ENCODE data around the gene KDELR1. TPM values are rescaled to one million over a fixed set of nuclear protein-coding genes. Genes with fewer than 3 reads are reported as not detected.

KDELR1 gene
- total and polyA plus RNA-seq, 3 donors from 2014 or later = 149 to 187 (median 155) TPM

GRCh38 chr19:48350856-48351255 lies 40.5 kb downstream of the KDELR1 start:
- TF ChIP-seq POLR2A (IDR thresholded peaks at IDR 0.05) (no peak), CTCF (IDR thresholded peaks at IDR 0.05) (no peak)
- Histone ChIP-seq H3K4me1 (peaks cover 32% of the 10 kb centered on the region), H3K4me3 (no peak overlapping the region), H3K27ac (no peak overlapping the region), H3K27me3 (no peaks in the 10 kb centered on the region), H3K9me3 (no peaks in the 10 kb centered on the region), H3K36me3 (ENCODE audit: low read depth, missing control alignments) (no peaks in the 10 kb centered on the region)
- no peak for DNase-seq
- intact Hi-C loops (cut with DNase I; ENCODE audit: low total_unique reads) = no loop called here
- whole genome bisulfite sequencing, 2 donors = 96 to 97% methylated on average over 5 of the region's 5 CpGs

GRCh38 chr19:48348737-48349136 lies 42.6 kb downstream of the KDELR1 start:
- WGBS, 2 donors = 83 to 96% methylated on average over 5 to 7 of the region's 7 CpGs
- intact Hi-C loops (cut with DNase I; ENCODE audit: low total_unique reads) = no loop called here
- DNase-seq = no peak

GRCh38 chr19:48348045-48348444 lies 43.3 kb downstream of the KDELR1 start:
- no peaks in the 10 kb centered on the region for H3K27me3 ChIP-seq
- no peaks in the 10 kb centered on the region for H3K9me3 ChIP-seq
- TF ChIP-seq CTCF (IDR thresholded peaks at IDR 0.05) (no peak), POLR2A (IDR thresholded peaks at IDR 0.05) (no peak)
- peak; percentile 84 for DNase-seq
- no peaks in the 10 kb centered on the region for H3K36me3 ChIP-seq (ENCODE audit: low read depth, missing control alignments)
- intact Hi-C loops (cut with DNase I; ENCODE audit: low total_unique reads) = no loop called here
- no peak overlapping the region for H3K4me3 ChIP-seq
- H3K27ac ChIP-seq = peak overlapping the region; percentile 64 to 85
- 19 to 40% methylated on average over 5 of the region's 5 CpGs for WGBS, 2 donors
- H3K4me1 ChIP-seq = peaks cover 25% of the 10 kb centered on the region

More at GRCh38 chr19:48348737-48349136, 42.6 kb downstream of the KDELR1 start:
- Histone ChIP-seq H3K4me3 (no peak overlapping the region), H3K27me3 (no peaks in the 10 kb centered on the region), H3K36me3 (ENCODE audit: low read depth, missing control alignments) (no peaks in the 10 kb centered on the region), H3K4me1 (peaks cover 25% of the 10 kb centered on the region), H3K9me3 (no peaks in the 10 kb centered on the region), H3K27ac (peak overlapping the region; percentile 64 to 85)
- no peak for TF ChIP-seq CTCF (IDR thresholded peaks at IDR 0.05)
- no peak for TF ChIP-seq POLR2A (IDR thresholded peaks at IDR 0.05)

- Histone ChIP-seq H3K4me1 (peaks cover 25% of the 10 kb centered on the region), H3K9me3 (no peaks in the 10 kb centered on the region), H3K27me3 (no peaks in the 10 kb centered on the region), H3K27ac (peak overlapping the region; percentile 36 to 75), H3K4me3 (no peak overlapping the region), H3K36me3 (ENCODE audit: low read depth, missing control alignments) (no peaks in the 10 kb centered on the region)
- DNase-seq = no peak
- intact Hi-C loops (cut with DNase I; ENCODE audit: low total_unique reads) = no loop called here
- TF ChIP-seq POLR2A (IDR thresholded peaks at IDR 0.05) (no peak), CTCF (IDR thresholded peaks at IDR 0.05) (no peak)
- 71 to 81% methylated on average over 2 of the region's 2 CpGs for WGBS, 2 donors
Observed at GRCh38 chr19:48346191-48346590, 45.2 kb downstream of the KDELR1 start.

- no peak for DNase-seq
- H3K4me1 ChIP-seq = peaks cover 25% of the 10 kb centered on the region
- no peaks in the 10 kb centered on the region for H3K36me3 ChIP-seq (ENCODE audit: low read depth, missing control alignments)
- no peak overlapping the region for H3K27ac ChIP-seq
- H3K27me3 ChIP-seq = no peaks in the 10 kb centered on the region
- no peak for TF ChIP-seq CTCF (IDR thresholded peaks at IDR 0.05)
- no peak for TF ChIP-seq POLR2A (IDR thresholded peaks at IDR 0.05)
- H3K4me3 ChIP-seq = no peak overlapping the region
- WGBS, 2 donors = 100% methylated on average over 2 to 6 of the region's 6 CpGs
- no peaks in the 10 kb centered on the region for H3K9me3 ChIP-seq
- intact Hi-C loops (cut with DNase I; ENCODE audit: low total_unique reads) = no loop called here
Observed at GRCh38 chr19:48344892-48345291, 46.5 kb downstream of the KDELR1 start.
